ENCODE measurements around the gene ANKRD45.

GRCh38 chr1:173646656-173647055, 23.0 kb downstream of the ANKRD45 start:
- no peak for TF ChIP-seq CTCF (IDR thresholded peaks at IDR 0.05)
- TF ChIP-seq EP300 (IDR thresholded peaks at IDR 0.05; ENCODE audit: borderline replicate concordance in 1 of 2, low read depth in 1 of 2, low read length in 1 of 2), result no peak
- TF ChIP-seq MAX (IDR thresholded peaks at IDR 0.05; ENCODE audit: low read depth), result no peak
- no peak for TF ChIP-seq ELF1 (IDR thresholded peaks at IDR 0.05)

Data from SK-N-SH (cell line).